NCI-H82 treated with DMSO at 0.1 percent for 48 hours (cell line): ENCODE results near the gene ENPP1.

Experiments
- DNase-seq: peaks from one replicate; lab custom pipeline; 2025; ENCODE audit not compliant: unreplicated experiment; lab: John Stamatoyannopoulos, UW

ENPP1 gene

DNA sequence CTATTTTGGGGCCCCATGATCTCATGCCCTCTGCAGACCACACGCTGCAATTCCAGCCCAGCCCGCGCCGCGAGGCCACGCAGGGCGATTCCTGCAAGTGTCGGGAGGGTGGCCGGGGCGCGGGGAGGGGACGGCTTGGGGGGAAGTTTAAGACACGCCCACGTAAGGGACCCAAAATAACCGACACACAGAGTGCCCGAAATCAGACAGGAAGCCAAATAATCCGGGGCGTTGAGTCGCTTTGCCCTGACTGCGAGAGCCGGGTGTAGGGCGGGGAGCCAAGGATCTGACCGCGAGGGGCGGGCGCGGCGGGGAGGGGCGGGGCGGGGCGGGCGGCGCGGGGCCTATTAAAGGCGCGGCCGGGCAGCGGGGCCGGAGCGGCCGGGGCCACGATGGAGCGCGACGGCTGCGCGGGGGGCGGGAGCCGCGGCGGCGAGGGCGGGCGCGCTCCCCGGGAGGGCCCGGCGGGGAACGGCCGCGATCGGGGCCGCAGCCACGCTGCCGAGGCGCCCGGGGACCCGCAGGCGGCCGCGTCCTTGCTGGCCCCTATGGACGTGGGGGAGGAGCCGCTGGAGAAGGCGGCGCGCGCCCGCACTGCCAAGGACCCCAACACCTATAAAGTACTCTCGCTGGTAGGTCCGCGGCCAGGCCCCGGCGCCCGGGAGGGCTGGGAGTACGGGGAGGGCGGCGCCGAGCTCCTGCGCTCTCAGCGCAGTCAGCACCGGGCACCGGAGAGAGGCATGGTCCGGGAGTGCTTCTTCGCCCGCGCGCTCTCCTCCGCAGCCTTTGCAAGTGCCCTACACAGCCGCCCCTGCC lies at the start of gene ENPP1:
Gene ENPP1 (plus strand): TSS at position 377 of the 816 bp plus-strand sequence. CDS start 16 bp downstream, at position 393.
- peak; percentile 16 for DNase-seq

DNA sequence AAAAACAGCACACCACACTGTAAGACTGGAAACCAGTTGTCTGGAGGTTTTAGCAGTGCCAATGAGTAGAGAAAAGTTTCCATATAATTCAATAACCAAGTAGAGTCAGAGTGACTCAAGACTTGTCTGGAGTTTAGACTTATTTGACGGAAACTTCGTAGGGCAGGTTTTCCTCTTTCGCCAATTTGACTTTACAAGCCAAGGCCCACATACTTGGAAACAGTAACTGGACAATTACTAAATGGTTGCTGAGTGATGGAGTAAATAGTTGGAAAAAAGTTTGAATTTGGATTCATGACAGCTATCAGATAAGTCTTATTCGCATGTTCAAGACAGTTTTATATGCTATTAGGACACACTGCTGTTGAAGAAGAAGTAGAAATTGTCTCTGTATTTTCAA lies 48.9 kb upstream of the ENPP1 start:
- no peak for DNase-seq

DNA sequence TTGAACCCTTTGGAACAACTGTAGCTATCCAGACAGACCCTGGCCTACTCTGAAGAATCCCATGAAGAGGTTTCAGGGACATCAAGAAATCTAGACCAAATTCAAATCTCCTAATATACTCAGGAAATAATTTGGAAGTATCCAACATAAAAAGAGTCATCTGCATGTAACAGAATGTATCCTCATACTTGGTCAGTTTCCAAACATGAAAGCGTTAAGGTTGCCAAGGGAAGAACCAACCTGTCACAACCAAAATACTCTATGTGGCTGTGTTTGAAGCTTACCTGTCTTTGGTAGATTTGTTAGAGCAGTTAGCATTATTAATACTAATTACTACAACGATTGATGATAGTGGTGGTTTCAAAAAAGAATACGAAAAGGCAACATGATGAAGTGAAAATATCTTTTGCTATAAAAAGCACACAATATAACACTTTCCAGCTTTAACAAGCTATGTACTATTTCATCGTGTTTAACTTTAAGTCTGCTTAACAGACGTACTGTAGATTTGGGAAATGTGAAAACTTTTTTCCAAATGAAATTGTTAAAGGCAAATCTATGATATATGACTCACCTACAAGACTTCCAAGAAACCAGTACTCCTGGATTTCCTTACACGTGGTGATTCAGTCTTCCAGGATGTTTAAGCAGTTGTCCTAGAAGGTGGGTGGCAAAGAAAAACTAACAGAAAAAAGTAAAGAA lies 46.6 kb upstream of the ENPP1 start:
- no peak for DNase-seq

DNA sequence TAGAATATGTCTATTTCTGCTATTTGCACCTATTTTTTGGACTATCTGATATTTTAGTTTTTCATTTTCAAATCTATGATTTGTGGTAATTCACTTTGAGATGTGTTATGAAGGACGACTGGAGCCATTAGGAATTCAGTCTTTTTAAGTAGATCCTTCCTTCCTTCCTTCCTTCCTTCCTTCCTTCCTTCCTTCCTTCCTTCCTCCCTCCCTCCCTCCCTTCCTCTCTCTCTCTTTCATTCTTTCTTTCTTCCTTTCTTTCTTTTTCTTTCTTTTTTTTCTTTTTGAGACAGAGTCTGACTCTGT lies 46.1 kb upstream of the ENPP1 start:
- DNase-seq: no peak

DNA sequence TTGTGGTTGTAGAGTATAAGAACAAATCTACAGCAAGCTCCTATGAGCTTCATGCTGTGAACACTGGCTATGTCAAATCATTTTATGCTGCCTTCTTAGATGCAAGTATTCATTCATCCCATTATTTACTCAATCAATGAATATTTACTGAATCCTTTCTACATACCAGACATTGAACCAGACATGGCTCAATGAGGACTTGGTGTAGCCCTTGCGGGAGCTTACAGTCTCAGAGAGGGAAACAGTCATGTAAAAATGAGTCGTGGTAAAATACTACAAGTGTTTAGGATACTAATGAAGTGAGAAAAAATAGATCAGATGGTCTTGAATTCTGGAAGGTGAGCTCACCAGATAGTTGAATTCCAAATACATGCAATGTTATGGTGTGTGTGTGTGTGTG lies 44.8 kb upstream of the ENPP1 start:
- DNase-seq: no peak

DNA sequence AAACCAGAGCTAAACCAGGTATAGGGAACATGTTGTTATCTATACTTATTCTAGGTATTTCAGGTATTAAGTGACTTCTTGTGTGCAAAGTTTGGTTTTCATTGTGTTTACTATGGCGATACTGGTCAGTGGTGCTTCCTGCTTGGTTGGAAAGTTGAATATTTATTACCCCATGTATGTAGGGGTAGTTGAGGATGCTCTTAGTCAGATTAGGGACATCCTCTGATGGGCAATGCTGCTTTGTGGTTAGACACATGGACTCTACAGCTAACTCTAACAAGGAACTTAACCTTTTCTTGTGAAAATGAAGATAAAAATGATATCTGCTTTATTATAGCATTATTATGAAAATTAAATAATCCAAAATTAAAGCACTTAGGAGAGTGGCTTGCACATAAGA lies 44.1 kb upstream of the ENPP1 start:
- no peak for DNase-seq

DNA sequence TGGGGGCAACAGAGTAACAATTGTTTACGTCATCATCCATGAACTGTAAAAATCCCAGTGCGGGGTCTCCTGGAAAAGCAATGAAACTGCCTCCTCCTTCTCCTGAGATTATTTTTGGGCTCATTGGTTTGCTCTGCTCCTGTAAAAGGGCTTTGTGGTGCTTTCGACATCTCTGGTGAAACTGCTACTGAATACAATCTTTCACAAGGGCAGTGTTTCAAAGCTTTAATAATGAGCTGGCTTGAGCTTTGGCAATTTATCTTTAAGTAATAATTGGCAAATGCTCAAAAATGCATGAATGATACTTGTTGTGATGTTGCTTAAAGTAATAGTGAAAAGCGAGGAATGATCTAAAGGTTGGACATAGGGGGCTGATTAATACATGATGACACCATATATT lies 43.5 kb upstream of the ENPP1 start:
- DNase-seq: no peak

DNA sequence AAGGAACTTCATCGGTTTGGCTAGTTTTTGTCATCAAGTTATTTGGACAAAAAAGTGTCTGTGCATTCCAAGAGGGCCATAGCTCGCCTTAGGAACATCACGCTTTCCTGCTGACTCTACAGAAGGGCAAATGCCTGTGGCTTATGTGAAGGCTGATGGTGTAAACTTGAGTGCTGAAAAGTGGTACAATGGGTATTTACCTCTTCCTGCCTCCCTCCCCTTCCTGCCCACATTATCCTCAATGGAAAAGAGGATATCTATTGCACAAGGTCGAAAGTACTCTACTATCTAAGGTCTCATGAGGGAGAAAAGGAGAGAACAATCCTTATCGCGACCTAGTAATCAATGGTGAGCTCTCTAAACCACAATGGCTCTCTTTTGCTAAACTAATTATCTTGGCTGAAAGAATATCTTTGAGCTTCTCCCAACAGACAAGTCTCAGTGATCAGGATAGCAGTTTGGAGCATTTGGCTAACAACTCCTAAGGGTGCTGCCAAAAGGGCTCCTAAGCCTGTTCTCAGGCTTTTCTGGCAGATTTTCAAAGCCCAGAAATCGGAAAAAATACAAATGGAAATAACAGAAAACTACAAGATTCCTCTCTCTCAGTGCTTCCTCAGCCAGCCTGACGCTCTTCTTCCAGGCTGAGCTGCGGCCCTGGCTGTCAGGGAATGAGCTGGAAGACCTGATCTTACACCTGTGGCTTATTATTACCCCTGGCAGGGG lies 42.6 kb upstream of the ENPP1 start:
- no peak for DNase-seq

DNA sequence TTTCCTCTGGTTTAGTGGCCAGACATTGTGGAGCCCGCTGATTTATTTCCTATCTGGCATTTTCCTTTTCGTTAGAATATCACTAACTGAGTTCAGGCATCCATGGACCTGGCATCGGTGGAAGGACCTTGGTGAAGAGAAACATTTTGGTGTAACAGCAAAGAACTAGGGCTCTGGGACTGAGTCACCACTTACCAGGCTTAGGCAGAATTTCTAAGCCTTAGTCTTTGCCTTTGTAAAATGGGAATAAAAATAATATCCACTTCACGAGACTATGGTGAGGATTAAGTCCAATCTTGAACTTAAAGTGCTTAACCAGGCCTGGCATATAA lies 42.0 kb upstream of the ENPP1 start:
- no peak for DNase-seq

DNA sequence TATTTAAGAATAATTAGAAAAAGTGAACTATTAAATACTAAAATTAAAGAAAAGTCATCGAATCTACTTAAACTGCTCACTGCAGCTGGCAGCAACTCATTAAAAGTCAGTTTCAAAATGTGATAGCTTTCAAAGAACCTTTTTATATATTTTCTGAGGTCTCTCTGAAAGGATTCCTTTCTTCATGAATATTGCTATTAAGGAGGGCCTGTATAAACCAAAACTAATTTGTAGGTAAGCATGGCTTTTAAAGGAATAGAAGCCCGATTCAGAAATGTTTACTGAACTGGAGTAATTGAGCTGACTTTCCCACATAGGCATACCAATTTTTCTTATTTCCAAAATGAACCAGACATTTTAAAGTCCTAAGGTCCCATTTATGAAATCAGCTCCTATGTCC lies 41.2 kb upstream of the ENPP1 start:
- DNase-seq: no peak

DNA sequence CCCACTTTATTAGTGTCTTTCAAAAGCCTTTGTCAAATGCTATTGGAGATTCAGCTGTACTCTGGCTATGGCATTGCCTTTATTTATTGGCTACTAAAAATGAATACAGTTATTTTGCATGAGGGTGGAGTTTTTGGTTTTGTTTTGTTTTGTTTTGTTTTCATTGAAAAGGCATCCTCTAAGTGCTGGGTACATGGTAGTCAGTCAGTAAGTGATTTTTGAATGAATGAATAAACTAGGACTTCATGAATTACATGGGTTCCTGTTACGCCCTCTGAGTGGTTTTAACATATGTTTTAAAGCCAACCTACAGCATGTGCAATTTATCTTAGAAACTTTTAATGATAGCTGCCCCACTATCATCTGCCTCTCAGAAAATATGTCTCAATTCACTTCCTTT lies 38.9 kb upstream of the ENPP1 start:
- no peak for DNase-seq

DNA sequence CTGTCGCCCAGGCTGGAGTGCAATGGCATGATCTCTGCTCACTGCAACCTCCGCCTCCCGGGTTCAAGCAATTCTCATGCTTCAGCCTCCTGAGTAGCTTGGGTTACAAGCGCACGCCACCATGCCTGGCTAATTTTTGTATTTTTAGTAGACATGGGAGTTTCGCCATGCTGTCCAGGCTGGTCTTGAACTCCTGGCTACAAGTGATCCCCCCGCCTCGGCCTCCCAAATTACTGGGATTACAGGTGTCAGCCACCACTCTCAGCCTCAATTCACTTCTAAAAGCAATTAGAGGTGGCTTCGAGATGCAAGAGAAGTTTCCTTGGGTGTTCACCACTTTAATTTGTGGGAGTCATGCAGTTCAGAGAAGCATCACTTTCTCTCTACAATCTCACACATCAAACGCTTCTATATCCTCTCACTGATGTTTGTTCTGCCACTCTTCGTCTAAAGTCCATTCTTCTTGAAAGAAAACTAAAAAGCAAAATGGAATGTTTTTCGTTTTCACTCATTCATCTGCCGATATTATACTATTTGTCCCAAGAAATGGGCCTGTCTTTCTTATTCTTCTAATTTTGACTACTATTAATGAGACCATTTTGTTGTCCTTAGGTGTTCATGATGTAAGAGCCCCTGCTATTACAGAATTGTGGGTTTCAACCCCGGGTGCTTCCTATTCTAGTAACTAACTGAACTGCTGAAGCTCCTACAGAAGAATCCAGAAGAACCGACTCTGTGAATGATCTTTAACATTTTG lies 38.3 kb upstream of the ENPP1 start:
- no peak for DNase-seq

DNA sequence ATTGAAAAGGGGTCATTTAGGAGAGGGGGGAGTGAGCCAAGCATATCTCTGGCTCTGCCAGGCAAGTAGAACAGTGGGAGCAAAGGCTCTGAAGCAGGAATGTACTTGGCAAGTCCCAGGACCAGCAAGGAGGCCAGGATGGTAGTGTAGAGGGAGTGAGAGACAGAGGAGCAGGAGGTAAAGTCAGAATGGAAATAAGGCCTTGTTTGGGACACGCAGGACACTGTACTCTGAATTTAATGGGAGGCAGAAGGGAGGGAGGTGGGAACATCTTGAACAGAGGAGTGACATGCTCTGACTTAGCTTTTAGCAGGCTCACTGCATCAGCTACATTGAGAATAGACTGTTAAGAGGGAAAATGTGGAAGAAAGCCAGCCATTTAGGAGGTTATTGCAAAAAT lies 37.0 kb upstream of the ENPP1 start:
- DNase-seq: no peak

DNA sequence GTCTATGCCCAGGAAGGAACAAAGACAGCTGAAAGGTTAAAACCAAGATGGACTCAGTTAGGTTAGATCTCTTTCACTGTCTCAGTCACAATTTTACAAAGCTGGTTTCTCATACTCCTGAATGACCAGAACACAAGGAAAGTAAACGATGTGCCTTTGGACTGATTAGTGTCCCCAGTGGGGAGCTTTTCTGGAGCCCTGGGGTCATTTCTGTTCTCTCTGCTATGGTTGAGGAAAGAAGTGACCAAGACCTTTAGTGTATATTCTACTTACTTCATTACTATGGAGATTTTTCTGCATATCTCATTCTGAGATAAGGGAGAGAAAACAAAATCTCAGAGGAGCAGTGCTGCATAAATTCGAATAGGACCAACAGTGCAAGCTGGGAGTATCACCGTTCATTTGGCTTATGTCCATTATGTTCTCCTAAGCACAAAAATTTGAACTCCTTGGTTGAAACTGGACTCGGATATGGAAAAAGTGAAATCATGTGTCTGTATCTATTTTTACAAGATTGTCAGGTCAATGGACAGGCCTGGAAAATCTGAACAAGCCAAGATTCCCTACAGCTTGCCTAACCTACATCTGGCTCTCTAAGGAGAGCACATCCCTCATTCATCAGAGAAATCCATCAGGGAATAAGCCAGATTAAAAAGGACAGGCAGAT lies 34.4 kb upstream of the ENPP1 start:
- DNase-seq: no peak

DNA sequence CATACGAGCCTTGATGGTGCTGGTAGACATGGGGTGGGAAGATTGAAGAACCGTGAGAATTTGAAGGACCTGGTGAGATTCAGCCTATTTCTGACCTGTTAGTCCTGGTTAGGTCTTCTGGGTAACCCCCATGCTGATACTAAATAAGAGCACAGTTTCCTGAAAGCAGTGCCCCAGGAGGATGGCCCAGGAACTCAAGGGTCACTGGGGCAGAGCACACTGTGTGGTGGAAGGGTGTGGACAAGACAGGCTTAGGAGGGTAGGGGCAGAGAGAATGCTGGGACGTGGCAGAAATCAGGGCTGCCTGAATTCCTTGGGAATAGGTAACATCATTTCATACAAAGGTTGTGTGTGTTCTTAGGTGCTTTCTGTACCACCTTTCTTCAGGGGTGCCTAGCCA lies 31.9 kb upstream of the ENPP1 start:
- DNase-seq: no peak

DNA sequence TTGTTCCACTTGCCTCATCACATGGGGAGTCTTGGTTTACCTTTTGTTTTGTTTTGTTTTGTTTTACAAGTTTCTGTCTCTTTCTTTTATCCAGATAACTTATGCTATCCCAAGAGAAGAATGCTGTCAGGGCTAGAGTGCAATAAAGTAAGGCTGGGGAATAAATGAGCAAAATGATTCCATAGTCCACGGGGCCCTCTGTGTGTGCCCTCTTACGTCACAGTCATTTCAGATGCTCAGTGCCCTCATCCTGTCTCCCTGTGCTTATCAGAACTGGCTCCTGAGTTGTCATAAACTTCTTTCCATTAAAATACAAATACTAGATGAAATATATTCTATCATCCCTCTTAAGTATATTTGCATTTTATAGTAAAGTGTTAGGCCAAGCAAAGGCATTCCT lies 30.8 kb upstream of the ENPP1 start:
- DNase-seq: no peak

DNA sequence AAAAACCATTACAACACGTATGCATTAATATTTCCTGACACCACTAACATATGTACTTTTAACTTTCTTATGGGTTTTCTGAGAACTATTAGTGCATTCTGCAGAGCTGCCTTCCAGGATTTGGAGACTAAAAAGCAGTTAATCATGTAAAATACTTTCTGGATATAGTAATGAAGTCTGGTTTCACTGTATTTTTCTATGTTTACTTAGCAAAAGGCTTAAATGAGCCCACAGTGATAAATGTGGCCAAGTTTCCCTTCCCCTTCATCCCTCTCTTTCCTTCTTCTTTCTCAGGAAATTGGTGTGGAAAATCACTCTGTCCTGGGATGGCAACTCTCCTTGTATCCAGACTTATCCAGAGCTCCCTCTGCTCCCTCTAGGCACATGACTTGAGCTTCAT lies 29.7 kb upstream of the ENPP1 start:
- no peak for DNase-seq

DNA sequence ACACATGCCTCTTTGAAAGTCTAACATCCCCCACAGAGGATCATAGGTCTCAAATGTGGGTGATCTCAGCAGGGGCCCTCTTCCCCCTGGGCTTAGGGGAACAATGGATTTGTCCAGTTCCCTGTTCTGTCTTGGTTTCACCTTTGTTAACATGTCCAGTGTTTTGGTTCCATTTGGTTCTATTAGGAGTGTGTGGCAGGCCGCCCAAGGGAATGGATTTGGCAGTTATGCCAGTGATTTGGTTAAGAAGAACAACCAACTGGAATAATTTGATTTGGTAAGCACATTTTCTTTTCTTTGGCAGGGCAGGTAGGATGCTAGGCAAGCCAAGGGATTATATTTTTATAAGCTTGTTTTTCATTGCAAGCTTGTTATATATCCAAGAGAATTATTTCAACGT lies 28.5 kb upstream of the ENPP1 start:
- DNase-seq: no peak

DNA sequence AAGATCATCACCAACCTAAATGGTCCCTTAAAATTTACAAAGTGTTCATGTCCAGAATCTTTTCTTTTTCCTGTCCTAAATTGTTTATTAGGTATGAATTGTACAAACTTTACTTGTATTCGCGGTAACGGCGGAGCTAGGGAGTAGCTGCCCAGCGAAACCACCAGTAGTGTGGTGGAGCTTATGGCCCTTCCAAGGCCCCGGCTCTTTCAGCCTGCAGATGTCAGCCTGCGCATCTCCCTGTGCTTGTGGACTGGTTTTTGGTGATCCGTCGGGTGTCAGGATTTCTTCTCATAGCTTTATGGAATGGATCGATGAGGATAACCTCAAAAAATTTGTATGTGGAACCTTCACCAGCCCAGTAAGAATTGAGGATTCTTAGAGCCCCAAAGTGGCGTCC lies 27.2 kb upstream of the ENPP1 start:
- no peak for DNase-seq

DNA sequence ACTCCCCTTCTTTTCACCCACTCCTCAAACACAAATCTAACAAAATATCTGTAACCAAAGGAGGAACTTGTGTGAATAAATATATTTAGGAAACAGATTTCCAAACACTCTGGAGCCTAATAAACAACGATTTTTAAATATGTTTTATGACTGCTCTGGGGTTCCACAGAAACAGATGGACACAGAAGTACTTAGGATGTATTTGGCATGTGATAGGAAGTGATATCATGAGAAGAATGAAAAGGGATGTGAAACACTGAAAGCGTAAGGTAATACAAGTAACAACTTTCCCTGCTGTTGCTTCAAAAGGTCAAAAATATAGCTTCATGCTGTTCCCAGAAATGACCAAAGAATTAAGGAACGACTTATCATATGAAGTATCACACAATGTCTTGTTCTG lies 26.1 kb upstream of the ENPP1 start:
- no peak for DNase-seq

DNA sequence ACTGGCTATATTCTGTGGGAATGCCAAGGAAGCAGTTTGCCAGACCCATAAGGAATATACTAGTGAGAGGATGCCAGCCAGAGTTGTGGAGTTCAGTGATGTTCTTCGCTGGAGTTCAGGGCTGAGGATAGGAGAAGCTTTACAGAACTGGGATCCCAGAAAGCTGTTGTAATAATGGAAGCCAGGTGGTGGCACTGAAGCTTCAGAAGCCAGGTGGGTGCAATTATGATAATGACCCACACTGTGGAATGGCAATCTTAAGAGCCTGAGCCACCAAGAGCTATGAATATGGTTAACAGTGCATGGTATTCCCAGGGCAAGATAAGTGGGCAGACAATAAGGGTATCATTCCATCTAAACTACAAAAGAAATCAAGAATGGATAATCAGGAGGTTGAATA lies 25.1 kb upstream of the ENPP1 start:
- no peak for DNase-seq
